Activated naive CD4-positive, alpha-beta T cell treated with anti-CD3 and anti-CD28 coated beads, Interleukin-2, amount 50 U/mL, for 72 hours (primary cell): ENCODE results near the gene ZW10. TPM values are rescaled to one million over a fixed set of nuclear protein-coding genes. Genes with fewer than 3 reads are reported as not detected.
"Not testable (repeated sequence)": the region's sequence is repeated elsewhere in the genome, so short reads cannot be mapped to it uniquely, and the experiment has no call there.

Source experiments
- ATAC-seq, 2 donors: fragments of 150-1000 bp; cut with Tn5 transposase; 2 replicates each; pipeline ENCODE4 v1.10.0; 2021; ENCODE audit warnings: mild to moderate bottlenecking in 2 of 2, moderate library complexity in 2 of 2
- DNase-seq, 2 donors: peaks; one replicate each; pipeline ENCODE4 v3.0.0; 2021 to 2022; ENCODE audit warnings: low spot score in 2 of 2
- H3K27ac Mint-ChIP-seq, 2 donors: one replicate each; pipeline ENCODE4 v1.8.0; 2022; ENCODE audit warnings: mild to moderate bottlenecking in 2 of 2, mixed read lengths in 2 of 2
- H3K36me3 Mint-ChIP-seq, 2 donors: one replicate each; pipeline ENCODE4 v1.8.0; 2022; ENCODE audit warnings: mixed read lengths in 2 of 2
- H3K9me3 Mint-ChIP-seq, 2 donors: one replicate each; pipeline ENCODE4 v1.8.0; 2022; ENCODE audit warnings: mixed read lengths in 2 of 2
- total RNA-seq, 2 donors: library from RNA; stranded (reverse); gene quantifications; one replicate each; pipeline ENCODE4 v1.2.3, GENCODE V29; 2022

ZW10 gene
- total RNA-seq, 2 donors from 2014 or later = 16.5 to 18.5 TPM

- H3K36me3 Mint-ChIP-seq = peaks cover 0 to 16% of the 10 kb centered on the region in 2 donors
- no peak for DNase-seq
- ATAC-seq = no peak
- peaks cover 3 to 4% of the 10 kb centered on the region in 2 donors for H3K9me3 Mint-ChIP-seq
- H3K27ac Mint-ChIP-seq = no peak overlapping the region
These were observed 51.3 kb downstream of the ZW10 start for GRCh38 chr11:113722221-113722620.

DNA sequence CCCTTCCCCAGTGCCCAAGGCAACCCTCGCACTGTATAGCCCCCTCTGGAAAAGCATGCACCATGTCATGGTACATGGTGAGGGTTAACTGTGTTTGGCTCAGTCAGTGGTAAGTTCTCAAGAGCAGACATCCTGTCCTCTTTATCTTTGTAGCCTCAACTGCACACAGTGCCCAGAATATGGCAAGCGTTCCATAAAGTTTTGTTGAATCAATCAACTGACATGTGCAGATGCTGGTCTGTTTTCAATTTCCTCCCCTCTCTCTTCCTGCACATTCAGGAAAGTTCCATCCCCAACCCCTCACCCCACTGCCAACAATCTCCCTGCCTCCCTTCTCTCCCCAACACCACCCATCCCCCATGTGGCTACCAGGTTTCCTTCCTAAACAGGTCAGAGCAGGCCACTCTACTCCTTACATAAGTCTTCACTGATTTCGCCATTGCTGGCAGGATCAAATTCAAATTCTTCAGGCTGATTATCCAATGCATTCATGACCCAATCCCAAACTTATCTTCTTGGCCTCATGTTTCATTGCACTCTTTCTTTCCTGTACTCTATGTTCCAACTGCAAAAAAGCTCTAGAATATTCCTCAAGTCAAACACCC is 51.9 kb downstream of the ZW10 start:
- ATAC-seq (no peak), DNase-seq (no peak)
- Mint-ChIP-seq H3K27ac (peak overlapping the region in 1 of 2 donors; percentile 50), H3K36me3 (peaks cover 4 to 16% of the 10 kb centered on the region in 2 donors), H3K9me3 (peaks cover 3 to 4% of the 10 kb centered on the region in 2 donors)

DNA sequence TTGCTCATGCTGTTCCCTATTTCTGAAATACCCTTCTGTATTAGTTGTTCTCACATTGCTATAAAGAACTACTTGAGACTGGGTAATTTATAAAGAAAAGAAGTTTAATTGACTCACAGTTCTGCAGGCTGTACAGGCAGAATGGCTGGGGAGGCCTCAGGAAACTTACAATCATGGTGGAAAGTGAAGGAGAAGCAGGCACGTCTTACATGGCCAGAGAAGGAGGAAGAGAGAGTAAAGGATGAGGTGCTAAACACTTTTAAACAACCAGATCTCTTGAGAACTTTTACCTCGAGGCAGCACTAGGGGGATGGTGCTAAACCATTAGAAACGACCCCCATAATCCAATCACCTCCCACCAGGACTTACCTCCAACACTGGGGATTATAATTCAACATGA is 53.0 kb downstream of the ZW10 start:
- not testable (repeated sequence) for ATAC-seq, DNase-seq, H3K27ac Mint-ChIP-seq, H3K9me3 Mint-ChIP-seq
- H3K36me3 Mint-ChIP-seq = peaks cover 4 to 16% of the 10 kb centered on the region in 2 donors

DNA sequence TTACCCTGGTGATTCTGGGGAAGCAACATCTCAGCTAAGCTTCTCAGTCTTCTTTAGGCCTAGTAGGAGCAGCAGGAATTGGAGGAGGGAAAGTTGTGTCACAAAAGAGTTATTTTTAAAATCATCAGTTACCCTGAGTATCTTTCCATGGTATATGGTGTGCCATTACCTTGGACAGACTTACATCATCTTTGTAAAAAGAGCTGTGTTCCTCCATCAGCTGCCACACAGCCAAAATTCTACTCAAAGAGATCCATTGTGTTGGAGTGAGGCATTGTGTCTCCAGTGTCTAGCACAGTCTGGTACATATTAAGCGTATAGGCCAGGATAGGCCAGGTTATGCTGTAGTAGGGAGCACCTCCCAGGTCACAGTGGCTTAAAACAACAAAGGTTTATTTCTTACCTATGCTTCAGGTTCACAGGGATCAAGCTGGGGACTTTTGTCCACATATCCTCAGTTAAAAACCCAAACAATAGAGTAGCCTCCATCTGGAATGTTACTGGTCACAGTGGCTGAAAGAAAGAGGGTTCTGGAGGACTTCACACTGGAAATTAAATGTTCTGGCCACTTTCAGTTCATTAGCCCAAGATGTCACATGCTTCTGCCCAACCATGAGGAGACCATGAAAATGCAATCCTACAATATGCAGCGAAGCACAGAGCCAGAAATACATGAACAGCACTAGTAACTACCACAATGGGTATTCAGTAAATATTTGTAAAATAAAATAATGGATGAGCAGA is 57.4 kb downstream of the ZW10 start:
- DNase-seq = no peak
- ATAC-seq = no peak
- Mint-ChIP-seq H3K36me3 (peaks cover 12 to 19% of the 10 kb centered on the region in 2 donors), H3K27ac (no peak overlapping the region), H3K9me3 (peaks cover 9 to 10% of the 10 kb centered on the region in 2 donors)

- ATAC-seq (no peak), DNase-seq (no peak)
- no peak overlapping the region for H3K27ac Mint-ChIP-seq
- H3K36me3 Mint-ChIP-seq = peaks cover 12 to 19% of the 10 kb centered on the region in 2 donors
- H3K9me3 Mint-ChIP-seq = peaks cover 9 to 10% of the 10 kb centered on the region in 2 donors
These were observed 58.2 kb downstream of the ZW10 start for GRCh38 chr11:113715273-113715672.

DNA sequence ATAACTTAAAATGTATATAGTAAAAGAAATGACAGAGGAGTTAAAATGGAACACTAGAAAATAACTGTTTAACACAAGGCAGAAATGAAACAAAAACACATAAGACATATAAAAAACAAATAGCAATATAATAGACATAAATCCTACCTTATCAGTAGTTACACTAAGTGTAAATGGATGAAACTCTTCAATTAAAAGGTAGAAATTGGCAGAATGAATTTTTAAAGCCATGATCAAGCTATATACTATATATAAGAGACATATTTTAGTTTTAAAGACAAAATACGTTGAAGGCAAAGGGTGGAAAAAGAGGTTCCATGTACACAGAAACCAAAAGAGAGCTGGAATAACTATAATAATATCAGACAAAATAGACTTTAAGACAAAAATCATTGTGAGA is 62.5 kb downstream of the ZW10 start:
- Mint-ChIP-seq H3K9me3 (peaks cover 20 to 25% of the 10 kb centered on the region in 2 donors), H3K36me3 (peaks cover 23 to 30% of the 10 kb centered on the region in 2 donors), H3K27ac (no peak overlapping the region)
- ATAC-seq (no peak), DNase-seq (no peak)

- Mint-ChIP-seq H3K27ac (no peak within 1 kb of the TSS), H3K9me3 (peaks cover 19 to 34% of the 10 kb centered on the region in 2 donors), H3K36me3 (peaks cover 23 to 26% of the 10 kb centered on the region in 2 donors)
- DNase-seq (no peak), ATAC-seq (no peak)
These were observed 67.4 kb downstream of the ZW10 start, which contains the start of gene TMPRSS5 for GRCh38 chr11:113705871-113706655. Gene TMPRSS5 (minus strand): TSS chr11:113706308. CDS start chr11:113706224, 84 bp downstream.

DNA sequence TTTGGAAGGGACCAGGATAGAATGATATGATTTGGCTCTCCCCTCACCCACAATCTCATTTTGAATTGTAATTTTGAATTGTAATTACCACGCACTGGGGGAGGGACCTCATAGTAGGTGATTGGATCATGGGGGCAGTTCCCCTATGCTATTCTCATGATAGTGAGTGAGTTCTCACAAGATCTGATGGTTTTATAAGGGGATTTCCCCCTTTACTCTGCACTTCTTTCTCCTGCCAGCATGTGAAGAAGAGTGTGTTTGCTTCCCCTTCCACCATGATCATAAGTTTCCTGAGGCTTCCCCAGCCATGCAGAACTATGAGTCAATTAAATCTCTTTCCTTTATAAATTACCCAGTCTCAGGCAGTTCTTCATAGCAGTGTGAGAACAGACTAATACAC is 69.9 kb downstream of the ZW10 start:
- not testable (repeated sequence) for DNase-seq, H3K27ac Mint-ChIP-seq, ATAC-seq
- Mint-ChIP-seq H3K9me3 (peaks cover 17 to 29% of the 10 kb centered on the region in 2 donors), H3K36me3 (peaks cover 21 to 23% of the 10 kb centered on the region in 2 donors)

- DNase-seq (no peak), ATAC-seq (no peak)
- H3K36me3 Mint-ChIP-seq = peaks cover 5 to 8% of the 10 kb centered on the region in 2 donors
- no peak overlapping the region for H3K27ac Mint-ChIP-seq
- H3K9me3 Mint-ChIP-seq = peaks cover 7 to 18% of the 10 kb centered on the region in 2 donors
These were observed 72.0 kb downstream of the ZW10 start for GRCh38 chr11:113701491-113701890.

DNA sequence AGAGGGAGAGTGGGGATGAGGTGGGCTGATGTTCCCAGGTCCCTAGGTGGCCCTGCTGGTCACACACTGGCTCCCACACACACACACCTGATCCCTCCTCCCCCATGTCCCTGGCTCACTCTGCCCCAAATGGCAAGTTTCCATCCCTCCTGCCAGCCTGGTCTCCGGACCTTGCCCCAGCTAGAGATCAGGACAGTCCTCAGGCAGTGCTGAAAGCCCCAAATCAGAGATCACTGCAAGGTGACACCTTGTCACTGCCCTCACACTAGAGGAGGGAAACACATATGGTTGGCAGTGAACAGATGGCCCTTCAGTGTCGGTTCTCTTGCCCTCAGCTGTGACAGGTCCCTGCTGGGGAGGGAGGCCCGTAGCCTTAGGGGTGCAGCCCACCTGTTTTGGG is 75.0 kb downstream of the ZW10 start:
- ATAC-seq = no peak
- H3K9me3 Mint-ChIP-seq = peaks cover 3 to 8% of the 10 kb centered on the region in 2 donors
- peaks cover 0 to 3% of the 10 kb centered on the region in 2 donors for H3K36me3 Mint-ChIP-seq
- no peak for DNase-seq
- H3K27ac Mint-ChIP-seq = no peak overlapping the region

- Mint-ChIP-seq H3K36me3 (no peaks in the 10 kb centered on the region), H3K27ac (no peak overlapping the region), H3K9me3 (peaks cover 3 to 5% of the 10 kb centered on the region in 2 donors)
- ATAC-seq = no peak
- DNase-seq = no peak
These were observed 75.6 kb downstream of the ZW10 start for GRCh38 chr11:113697756-113698407.

GRCh38 chr11:113697111-113697510 is 76.4 kb downstream of the ZW10 start:
- DNase-seq = no peak
- peaks cover 3 to 5% of the 10 kb centered on the region in 2 donors for H3K9me3 Mint-ChIP-seq
- ATAC-seq = no peak
- no peak overlapping the region for H3K27ac Mint-ChIP-seq
- no peaks in the 10 kb centered on the region for H3K36me3 Mint-ChIP-seq

DNA sequence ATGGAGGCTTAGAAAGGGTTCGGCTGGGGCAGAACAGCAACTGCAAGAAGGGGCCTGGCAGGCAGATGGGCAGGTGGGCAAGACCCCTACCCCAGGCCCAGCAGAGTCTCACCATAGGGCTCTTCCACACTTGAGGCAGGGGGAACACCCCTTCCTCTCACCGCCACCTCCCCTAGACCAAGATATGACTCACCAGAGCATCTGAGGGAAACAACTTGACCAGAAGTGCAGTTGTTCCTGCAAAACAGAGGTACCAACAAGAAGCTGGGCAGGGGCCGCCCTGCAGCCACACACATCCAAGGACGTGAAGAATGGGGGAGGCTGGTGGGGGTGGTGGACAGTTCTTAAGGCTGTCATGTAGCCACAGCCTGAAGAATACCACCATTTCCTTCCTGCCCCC is 78.3 kb downstream of the ZW10 start:
- DNase-seq (no peak), ATAC-seq (peak in 1 of 2 donors; percentile 11)
- Mint-ChIP-seq H3K36me3 (no peaks in the 10 kb centered on the region), H3K27ac (peak overlapping the region in 1 of 2 donors; percentile 7), H3K9me3 (no peaks in the 10 kb centered on the region)

DNA sequence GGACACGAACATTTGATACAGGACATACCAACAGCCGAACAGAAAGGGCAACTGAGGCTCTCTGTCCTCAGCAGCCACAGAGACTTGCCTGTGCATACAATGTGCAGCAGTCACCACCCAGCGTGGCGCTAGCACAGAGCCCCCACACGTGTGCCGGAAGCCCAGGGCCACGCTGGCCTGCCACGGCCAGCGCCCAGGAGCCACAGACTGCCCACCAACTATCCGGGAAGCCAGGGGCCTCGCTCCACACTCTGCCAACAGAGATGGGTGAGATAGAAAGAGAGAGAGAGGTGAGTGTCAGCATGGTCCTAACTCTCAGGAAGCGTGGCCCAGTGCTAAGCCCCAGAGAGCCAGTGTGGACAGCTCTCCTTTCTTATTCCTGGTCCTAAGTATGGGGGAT is 79.1 kb downstream of the ZW10 start:
- Mint-ChIP-seq H3K27ac (no peak overlapping the region), H3K36me3 (no peaks in the 10 kb centered on the region), H3K9me3 (no peaks in the 10 kb centered on the region)
- DNase-seq = no peak
- no peak for ATAC-seq

GRCh38 chr11:113693030-113693429 is 80.5 kb downstream of the ZW10 start:
- ATAC-seq (no peak), DNase-seq (no peak)
- Mint-ChIP-seq H3K9me3 (no peaks in the 10 kb centered on the region), H3K27ac (no peak overlapping the region), H3K36me3 (no peaks in the 10 kb centered on the region)
